K562 (cell line): ENCODE measurements around the gene CD44.

Experiments
- CCAR2 ChIP-seq: fragments of 200-400 bp; formaldehyde crosslinking; IDR thresholded peaks from 2 replicates; pipeline ENCODE4 v1.6.1; 2017; ENCODE audit warnings: mild to moderate bottlenecking, low read depth, low read length
- CREB1 ChIP-seq, 2 experiments: sonication (generic) in 1 of 2; formaldehyde crosslinking in 1 of 2; IDR thresholded peaks; 2 replicates each; pipeline versions ENCODE4 v1.6.1 to v1.8.0; 2012 to 2022; ENCODE audit warnings: inconsistent platforms in 1 of 2, mild to moderate bottlenecking in 1 of 2, missing genetic modification reagents in 1 of 2, moderate library complexity in 1 of 2
- HOXB6 ChIP-seq: fragments of 250-450 bp; sonication (Bioruptor Pico); IDR thresholded peaks from 2 replicates; pipeline ENCODE4 v1.5.1; 2022; ENCODE audit warnings: mild to moderate bottlenecking, borderline replicate concordance
- MXI1 ChIP-seq: IDR thresholded peaks from 2 replicates; pipeline ENCODE4 v1.6.1; 2011; ENCODE audit warnings: low read depth, mild to moderate bottlenecking, improper control_type of control experiment, low read length
- SIN3A ChIP-seq, 2 experiments: fragments of 150-350 bp in 1 of 2; IDR thresholded peaks; 2 replicates each; pipeline ENCODE4 v1.6.1; 2011 to 2016; ENCODE audit warnings: borderline replicate concordance in 2 of 2, low read depth in 2 of 2, low read length in 2 of 2, mild to moderate bottlenecking in 2 of 2, moderate library complexity in 2 of 2; ENCODE audit not compliant: control insufficient read depth in 1 of 2
- ZNF3 ChIP-seq: fragments of 250-450 bp; sonication (Bioruptor Pico); IDR thresholded peaks from 2 replicates; pipeline ENCODE4 v1.5.0; 2021; ENCODE audit warnings: mild to moderate bottlenecking, moderate library complexity

GRCh38 chr11:35115688-35116030 lies 23.3 kb upstream of the CD44 start:
- TF ChIP-seq ZNF3 (CRISPR knock-in tag) (no peak), SIN3A (IDR thresholded peaks at IDR 0.05; ENCODE audit: borderline replicate concordance in 2 of 2, control insufficient read depth in 1 of 2, low read depth in 2 of 2, low read length in 2 of 2) (no peak), MXI1 (no peak), CCAR2 (no peak), CREB1 (IDR thresholded peaks at IDR 0.05) (no peak), CREB1 (CRISPR knock-in tag; IDR thresholded peaks at IDR 0.05) (no peak), HOXB6 (CRISPR knock-in tag) (no peak)
